CD4-positive, alpha-beta T cell (primary cell): ENCODE data around the gene CAMK4. TPM values are rescaled to one million over a fixed set of nuclear protein-coding genes. Genes with fewer than 3 reads are reported as not detected.

Experiments
- ATAC-seq: fragments of 200-7000 bp; cut with Tn5 transposase; one replicate; pipeline ENCODE4 v1.10.0; 2022; ENCODE audit warnings: mild to moderate bottlenecking; ENCODE audit not compliant: poor library complexity
- CTCF ChIA-PET: fragments of 350-600 bp; sonication (Branson Sonifier 250); formaldehyde crosslinking; loops from one replicate; lab custom pipeline; 2021; ENCODE audit warnings: antibody characterized with exemption, inconsistent platforms; lab: Charles Lee
- POLR2A ChIA-PET: fragments of 350-600 bp; sonication (Branson Sonifier 250); formaldehyde crosslinking; loops from one replicate; lab custom pipeline; 2021; ENCODE audit warnings: antibody characterized with exemption, inconsistent platforms; lab: Charles Lee
- DNase-seq, 14 experiments: peaks; one replicate each; pipeline ENCODE4 v3.0.0-alpha.2; 2013 to 2020; ENCODE audit warnings: mixed read lengths in 2 of 14
- H3K27ac ChIP-seq, 2 donors: one replicate each; pipeline versions ENCODE4 v1.5.1 to v1.7.0; 2013; ENCODE audit warnings: low read length in 2 of 2, low read depth in 1 of 2, mild to moderate bottlenecking in 1 of 2
- H3K27me3 ChIP-seq, 2 experiments: 1 replicate in 1 of 2; 2 replicates in 1 of 2; pipeline versions ENCODE4 v1.6.1 to v1.7.0; 2013; ENCODE audit warnings: low read length in 2 of 2, control low read depth in 1 of 2, mild to moderate bottlenecking in 1 of 2, moderate library complexity in 1 of 2; ENCODE audit not compliant: insufficient read depth in 2 of 2, control insufficient read depth in 1 of 2
- H3K36me3 ChIP-seq: one replicate; pipeline ENCODE4 v1.6.1; 2013; ENCODE audit warnings: low read length, control low read depth; ENCODE audit not compliant: insufficient read depth
- H3K4me1 ChIP-seq: one replicate; pipeline ENCODE4 v1.6.1; 2013; ENCODE audit warnings: low read length, control low read depth; ENCODE audit not compliant: insufficient read depth
- H3K4me3 ChIP-seq: one replicate; pipeline ENCODE4 v1.5.1; 2013; ENCODE audit warnings: mild to moderate bottlenecking, low read length, moderate library complexity
- H3K9me3 ChIP-seq, 2 experiments: 1 replicate in 1 of 2; 2 replicates in 1 of 2; pipeline versions ENCODE4 v1.6.1 to v1.7.0; 2013; ENCODE audit warnings: low read length in 2 of 2, mild to moderate bottlenecking in 2 of 2, control low read depth in 1 of 2, moderate library complexity in 1 of 2; ENCODE audit not compliant: control insufficient read depth in 1 of 2, insufficient read depth in 1 of 2
- H3K27ac Mint-ChIP-seq: one replicate; pipeline ENCODE4 v1.8.0; 2020; ENCODE audit warnings: mixed read lengths
- H3K27me3 Mint-ChIP-seq: one replicate; pipeline ENCODE4 v1.8.0; 2021; ENCODE audit warnings: mixed read lengths
- H3K36me3 Mint-ChIP-seq: one replicate; pipeline ENCODE4 v1.8.0; 2021; ENCODE audit warnings: low read depth, mixed read lengths
- H3K4me1 Mint-ChIP-seq: one replicate; pipeline ENCODE4 v1.8.0; 2021; ENCODE audit warnings: low read depth, mixed read lengths
- H3K4me3 Mint-ChIP-seq: one replicate; pipeline ENCODE4 v1.8.0; 2020; ENCODE audit warnings: mild to moderate bottlenecking, mixed read lengths
- H3K9me3 Mint-ChIP-seq: one replicate; pipeline ENCODE4 v1.8.0; 2020; ENCODE audit warnings: mixed read lengths
- intact Hi-C, 2 experiments: fragments of 100-400 bp; cut with DNase I in 1 of 2; cut with micrococcal nuclease in 1 of 2; formaldehyde crosslinking; loops; one replicate each; pipeline versions ENCODE4 v1.15.1 to v1.9.0; 2023 to 2025; cut with DNase I, micrococcal nuclease
- total RNA-seq, 174 experiments: library from RNA in 2 of 174; stranded (reverse) in 2 of 174; gene quantifications; one replicate each; pipeline ENCODE4 v1.2.3 and lab custom pipeline; 2021 to 2026
- TF ChIP-seq, protein P1 (sequence below): fragments of 200-600 bp; IDR thresholded peaks from one replicate; pipeline ENCODE4 v1.8.0; 2022; ENCODE audit warnings: antibody characterized with exemption, mild to moderate bottlenecking

CAMK4 gene
- total RNA-seq, 2 experiments from 2014 or later = 202 to 225 TPM

DNA sequence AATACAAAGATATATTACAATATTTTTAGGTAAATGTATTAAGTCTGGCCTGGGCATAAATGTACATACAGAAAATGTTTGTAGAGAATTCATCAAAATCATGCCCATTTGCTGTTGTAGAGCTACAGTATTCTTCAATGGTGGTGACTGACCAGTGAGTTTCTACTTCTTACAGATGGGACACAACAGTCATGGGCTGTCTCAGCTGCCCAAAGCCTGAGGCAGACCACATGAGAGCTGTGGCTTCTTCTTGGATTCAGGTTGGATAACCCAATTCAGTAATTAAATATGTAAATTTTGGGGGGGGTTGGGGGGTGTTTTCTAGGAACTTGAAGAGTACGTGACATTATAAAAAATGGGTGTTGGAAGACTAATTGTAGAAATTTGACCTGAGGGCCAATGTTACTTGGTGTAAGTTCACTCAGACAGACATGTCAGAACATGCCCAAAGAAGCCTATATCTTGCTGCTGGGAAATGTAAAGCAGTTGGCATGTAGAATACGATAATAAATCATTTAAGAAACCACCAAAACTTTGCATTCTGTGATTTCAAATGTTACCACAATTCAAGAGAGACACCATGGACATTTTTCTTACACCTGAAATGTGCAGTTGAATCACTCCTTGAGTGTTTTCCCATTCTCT lies 270.3 kb downstream of the CAMK4 start:
- H3K27me3 Mint-ChIP-seq = no peaks in the 10 kb centered on the region
- peaks cover 28% of the 10 kb centered on the region for H3K36me3 Mint-ChIP-seq
- no peak for DNase-seq
- POLR2A ChIA-PET = interaction anchor here (1.7 kb wide), 1 partner anchor 18 kb away, joined by 4 read pairs; the partner anchor contains the start of gene STARD4
- Histone ChIP-seq H3K9me3 (no peaks in the 10 kb centered on the region), H3K36me3 (peaks cover 21% of the 10 kb centered on the region), H3K4me1 (no peaks in the 10 kb centered on the region), H3K27ac (no peak overlapping the region), H3K27me3 (no peaks in the 10 kb centered on the region), H3K4me3 (no peak overlapping the region)
- CTCF ChIA-PET = interaction anchor here (1.3 kb wide), 1 partner anchor 18 kb away, joined by 3 read pairs; the partner anchor contains the start of gene STARD4
- no peak for ATAC-seq
- intact Hi-C loops = no loop called here
- H3K4me3 Mint-ChIP-seq = no peak overlapping the region
- H3K4me1 Mint-ChIP-seq = peaks cover 27% of the 10 kb centered on the region
- H3K27ac Mint-ChIP-seq = no peak overlapping the region
- TF ChIP-seq, protein P1, sequence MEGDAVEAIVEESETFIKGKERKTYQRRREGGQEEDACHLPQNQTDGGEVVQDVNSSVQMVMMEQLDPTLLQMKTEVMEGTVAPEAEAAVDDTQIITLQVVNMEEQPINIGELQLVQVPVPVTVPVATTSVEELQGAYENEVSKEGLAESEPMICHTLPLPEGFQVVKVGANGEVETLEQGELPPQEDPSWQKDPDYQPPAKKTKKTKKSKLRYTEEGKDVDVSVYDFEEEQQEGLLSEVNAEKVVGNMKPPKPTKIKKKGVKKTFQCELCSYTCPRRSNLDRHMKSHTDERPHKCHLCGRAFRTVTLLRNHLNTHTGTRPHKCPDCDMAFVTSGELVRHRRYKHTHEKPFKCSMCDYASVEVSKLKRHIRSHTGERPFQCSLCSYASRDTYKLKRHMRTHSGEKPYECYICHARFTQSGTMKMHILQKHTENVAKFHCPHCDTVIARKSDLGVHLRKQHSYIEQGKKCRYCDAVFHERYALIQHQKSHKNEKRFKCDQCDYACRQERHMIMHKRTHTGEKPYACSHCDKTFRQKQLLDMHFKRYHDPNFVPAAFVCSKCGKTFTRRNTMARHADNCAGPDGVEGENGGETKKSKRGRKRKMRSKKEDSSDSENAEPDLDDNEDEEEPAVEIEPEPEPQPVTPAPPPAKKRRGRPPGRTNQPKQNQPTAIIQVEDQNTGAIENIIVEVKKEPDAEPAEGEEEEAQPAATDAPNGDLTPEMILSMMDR = no peak
- no peaks in the 10 kb centered on the region for H3K9me3 Mint-ChIP-seq

DNA sequence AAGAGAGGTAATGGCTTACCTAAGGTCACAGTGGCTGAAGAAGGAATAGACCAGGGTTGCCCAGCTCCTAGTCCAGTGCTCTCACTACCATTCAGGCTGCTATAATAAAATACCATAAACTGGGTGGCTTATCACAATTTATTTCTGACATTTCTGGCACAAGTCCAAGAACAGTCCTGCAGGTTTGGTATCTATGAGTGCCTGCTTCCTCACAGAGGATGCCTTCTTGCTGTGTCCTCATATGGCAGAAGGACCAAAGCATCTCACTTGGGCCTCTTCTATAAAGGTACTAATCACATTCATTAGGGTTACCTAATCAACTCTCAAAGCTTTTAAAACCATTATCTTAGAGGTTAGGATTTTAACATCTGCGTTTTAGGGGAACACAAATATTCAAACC lies 271.0 kb downstream of the CAMK4 start:
- Mint-ChIP-seq H3K27ac (peak overlapping the region; percentile 39), H3K4me1 (peaks cover 27% of the 10 kb centered on the region), H3K27me3 (no peaks in the 10 kb centered on the region), H3K4me3 (no peak overlapping the region), H3K9me3 (no peaks in the 10 kb centered on the region), H3K36me3 (peaks cover 28% of the 10 kb centered on the region)
- H3K27me3 ChIP-seq = no peaks in the 10 kb centered on the region
- ATAC-seq (no peak), DNase-seq (no peak)
- no peaks in the 10 kb centered on the region for H3K4me1 ChIP-seq
- ChIA-PET POLR2A (interaction anchor here (1.7 kb wide), 1 partner anchor 17 kb away, joined by 4 read pairs; the partner anchor contains the start of gene STARD4), CTCF (no interaction called here)
- H3K36me3 ChIP-seq = peaks cover 16% of the 10 kb centered on the region
- no peaks in the 10 kb centered on the region for H3K9me3 ChIP-seq
- TF ChIP-seq, protein P1 = no peak
- H3K27ac ChIP-seq = no peak overlapping the region
- intact Hi-C loops = no loop called here
- H3K4me3 ChIP-seq = no peak overlapping the region

DNA sequence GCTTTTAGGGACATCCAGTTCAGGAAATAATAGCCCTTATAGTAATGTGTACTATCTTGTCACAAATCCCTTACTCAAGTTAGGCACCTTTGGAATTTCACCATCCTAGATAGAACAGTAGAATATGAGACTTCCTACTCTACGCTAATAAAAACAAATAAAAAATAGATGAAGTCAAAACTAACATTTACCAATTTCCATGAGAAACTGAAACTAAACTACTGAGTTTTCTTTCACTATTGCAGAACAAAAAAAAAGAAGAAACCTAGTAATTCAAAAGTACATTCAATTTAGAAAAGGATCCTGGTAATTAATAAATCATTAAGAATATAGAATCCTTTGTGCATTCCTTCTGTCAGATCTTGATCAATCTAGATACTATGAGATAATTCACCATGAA lies 274.2 kb downstream of the CAMK4 start:
- H3K4me1 ChIP-seq = no peaks in the 10 kb centered on the region
- H3K27ac ChIP-seq = peak overlapping the region in 1 of 2 donors; percentile 10
- no peak overlapping the region for H3K4me3 ChIP-seq
- POLR2A ChIA-PET = no interaction called here
- Mint-ChIP-seq H3K4me1 (peaks cover 19% of the 10 kb centered on the region), H3K27me3 (no peaks in the 10 kb centered on the region), H3K9me3 (no peaks in the 10 kb centered on the region), H3K27ac (peak overlapping the region; percentile 45), H3K4me3 (no peak overlapping the region), H3K36me3 (peaks cover 21% of the 10 kb centered on the region)
- TF ChIP-seq, protein P1 = no peak
- CTCF ChIA-PET = no interaction called here
- H3K9me3 ChIP-seq = no peaks in the 10 kb centered on the region
- intact Hi-C loops = no loop called here
- no peaks in the 10 kb centered on the region for H3K27me3 ChIP-seq
- peaks cover 16% of the 10 kb centered on the region for H3K36me3 ChIP-seq
- DNase-seq (no peak), ATAC-seq (no peak)
